HG03159 (cell line): ENCODE data around the gene DCDC2.
"Not testable (repeated sequence)": the region's sequence is repeated elsewhere in the genome, so short reads cannot be mapped to it uniquely, and the experiment has no call there.

Experiments
- ATAC-seq: cut with Tn5 transposase; IDR thresholded peaks from one replicate; pipeline ENCODE4 v1.9.1; 2021; ENCODE audit warnings: mild to moderate bottlenecking, moderate library complexity; ENCODE audit not compliant: unreplicated experiment

DCDC2 gene

GRCh38 chr6:24272553-24272952 lies 85.3 kb downstream of the DCDC2 start:
- no peak for ATAC-seq

- ATAC-seq = no peak
Measured at GRCh38 chr6:24272148-24272547, 85.7 kb downstream of the DCDC2 start.

- no peak for ATAC-seq
Measured at GRCh38 chr6:24270011-24270410, 87.8 kb downstream of the DCDC2 start.

- ATAC-seq = not testable (repeated sequence)
Measured at GRCh38 chr6:24258214-24258613, 99.6 kb downstream of the DCDC2 start.

- ATAC-seq = no peak
Measured at GRCh38 chr6:24257282-24257681, 100.6 kb downstream of the DCDC2 start.

GRCh38 chr6:24255676-24256075 lies 102.2 kb downstream of the DCDC2 start:
- ATAC-seq = peak; percentile 93

DNA sequence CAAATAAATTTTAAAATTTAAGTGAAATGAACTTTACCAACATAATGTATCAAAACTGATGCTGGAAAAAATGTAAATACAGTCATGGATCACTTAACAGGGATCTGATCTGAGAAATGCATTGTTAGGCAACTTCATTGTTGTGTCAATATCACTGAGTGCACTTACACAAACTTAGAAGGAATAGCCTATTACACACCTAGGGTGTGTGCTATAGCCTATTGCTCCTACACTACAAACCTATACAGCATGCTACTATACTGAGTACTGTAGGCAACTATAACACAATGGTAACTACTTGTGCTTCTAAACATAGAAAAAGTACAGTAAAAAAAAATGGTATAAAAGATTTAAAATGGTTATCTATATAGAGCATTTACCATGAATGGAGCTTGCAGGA lies 104.5 kb downstream of the DCDC2 start:
- ATAC-seq = no peak

DNA sequence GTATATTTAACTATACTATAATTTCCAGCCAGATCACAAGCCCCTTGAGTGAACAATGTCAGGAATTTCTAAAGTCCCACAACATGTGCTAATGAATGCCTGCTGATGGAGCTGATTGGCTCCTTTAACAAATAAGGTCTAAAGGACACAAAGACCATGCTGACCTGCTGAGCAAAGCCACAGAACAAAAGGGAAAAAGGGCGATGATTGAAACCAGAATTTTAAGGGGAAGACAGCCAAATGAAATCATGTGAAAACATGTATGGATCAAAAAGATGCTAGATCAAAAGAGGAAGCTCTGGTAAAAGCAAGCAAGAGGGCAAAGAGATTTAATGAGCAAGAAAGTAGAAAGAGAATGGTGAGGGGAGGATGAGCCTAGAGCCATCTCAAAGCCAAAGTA lies 105.6 kb downstream of the DCDC2 start:
- ATAC-seq = no peak

DNA sequence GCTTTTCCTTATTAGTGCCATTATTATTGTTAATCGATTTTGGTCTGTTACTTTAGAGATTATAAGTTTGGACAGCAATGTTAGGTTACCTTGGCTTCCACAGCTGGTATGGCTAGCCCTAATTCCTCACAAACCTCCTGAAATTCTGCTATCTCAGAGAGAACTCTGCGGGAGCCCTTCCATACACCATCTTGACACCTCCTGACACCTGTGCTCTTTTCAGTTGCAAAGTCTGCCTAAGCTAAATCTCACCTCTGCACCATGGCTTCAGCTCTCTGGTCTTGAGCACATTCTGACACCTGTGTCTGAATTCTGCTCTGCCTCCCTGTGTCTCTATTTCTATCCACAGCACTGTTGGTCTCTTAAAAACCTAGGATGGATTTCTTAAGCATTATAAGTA lies 106.5 kb downstream of the DCDC2 start:
- ATAC-seq = no peak

GRCh38 chr6:24249926-24250325 lies 107.9 kb downstream of the DCDC2 start:
- no peak for ATAC-seq

- ATAC-seq = no peak
Measured at GRCh38 chr6:24245275-24245674, 112.6 kb downstream of the DCDC2 start.

DNA sequence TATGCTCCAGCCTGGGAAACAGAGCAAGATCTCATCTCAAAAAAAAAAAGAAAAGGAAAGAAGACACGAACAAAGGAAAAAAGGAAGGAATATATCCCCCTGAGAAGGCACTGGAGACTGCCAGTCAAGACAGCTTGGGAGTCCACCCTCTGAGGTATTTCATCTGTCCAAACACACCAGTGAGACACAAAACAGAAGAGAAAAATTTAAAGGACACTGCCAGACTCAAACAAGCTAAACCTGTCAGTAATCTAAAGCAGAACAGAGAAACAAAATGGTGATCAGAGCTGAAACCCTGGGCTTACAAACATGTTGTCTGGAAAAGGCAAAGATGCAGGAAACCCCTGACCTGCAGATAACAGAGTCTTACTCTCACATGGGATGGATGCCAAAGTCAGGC lies 114.9 kb downstream of the DCDC2 start:
- no peak for ATAC-seq

GRCh38 chr6:24241779-24242178 lies 116.1 kb downstream of the DCDC2 start:
- not testable (repeated sequence) for ATAC-seq

DNA sequence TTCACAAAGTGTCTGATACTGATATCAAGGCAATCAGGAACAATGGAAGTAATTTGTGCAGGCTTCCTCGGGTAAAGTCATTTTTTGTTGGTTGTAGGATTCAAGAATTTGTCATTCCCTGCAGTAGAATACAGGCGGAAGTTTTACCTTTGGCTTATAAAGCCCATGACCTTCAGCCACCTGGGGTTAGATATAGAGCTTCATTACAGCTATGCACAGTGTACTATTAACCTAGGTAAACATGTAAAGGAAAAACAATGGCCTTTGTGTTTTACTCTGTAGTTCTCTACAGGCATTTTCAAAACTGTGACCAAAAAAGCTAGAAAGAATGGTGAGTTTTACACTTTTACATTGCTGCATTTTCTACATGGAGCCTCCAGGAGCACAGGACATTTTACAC lies 116.9 kb downstream of the DCDC2 start:
- no peak for ATAC-seq

DNA sequence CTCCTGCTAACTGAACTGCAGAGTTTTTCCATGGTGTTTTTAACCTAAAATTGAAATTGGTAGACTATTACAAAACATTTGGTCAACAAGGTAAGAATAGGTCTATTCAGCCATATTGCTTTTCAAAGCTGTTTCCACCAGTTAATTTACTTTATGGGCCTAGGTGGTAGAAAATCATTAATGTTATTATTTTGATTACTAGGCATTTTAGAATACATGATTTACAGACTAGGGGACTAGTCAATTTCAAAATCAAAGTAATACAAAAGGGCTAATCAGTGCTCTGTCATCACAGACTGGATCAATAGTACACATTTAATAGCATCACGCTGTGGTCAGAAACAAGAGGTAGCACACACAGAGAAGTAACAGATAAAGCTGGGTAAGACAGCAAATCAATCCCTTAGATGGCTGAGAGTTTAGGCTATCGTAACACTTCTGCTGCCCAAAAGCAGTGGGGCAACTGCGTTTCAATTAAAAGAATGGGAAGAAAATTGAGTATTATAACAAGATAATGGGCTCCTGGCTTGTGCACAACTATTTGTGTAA lies 117.4 kb downstream of the DCDC2 start:
- ATAC-seq = no peak

- no peak for ATAC-seq
Measured at GRCh38 chr6:24238700-24239099, 119.2 kb downstream of the DCDC2 start.

GRCh38 chr6:24236779-24237178 lies 121.1 kb downstream of the DCDC2 start:
- not testable (repeated sequence) for ATAC-seq

GRCh38 chr6:24233813-24234442 lies 123.9 kb downstream of the DCDC2 start:
- ATAC-seq = no peak

DNA sequence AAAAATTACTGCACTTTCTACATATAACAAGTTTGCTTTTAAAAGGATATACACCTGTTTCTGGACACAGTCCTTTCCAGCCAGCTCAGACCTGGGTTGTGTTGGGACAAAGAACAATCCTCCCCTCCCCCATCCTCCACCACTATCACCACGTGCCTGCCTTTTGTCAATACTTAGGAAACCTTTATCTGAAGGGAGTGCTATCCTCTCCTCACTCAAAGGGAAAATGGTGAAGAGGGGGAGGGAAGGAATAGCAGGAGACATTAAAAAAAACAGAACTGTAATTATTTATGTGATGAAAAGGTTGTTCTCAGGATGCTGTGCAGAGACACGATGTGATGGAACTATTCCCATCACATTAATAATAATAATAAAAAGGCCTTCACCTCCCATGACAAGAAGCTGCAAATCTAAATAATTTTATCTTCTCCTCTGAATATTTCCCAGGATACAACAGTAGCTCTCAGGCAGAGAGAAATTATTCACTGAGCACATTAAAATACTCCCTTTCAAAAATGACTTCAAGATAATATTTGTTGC lies 126.4 kb downstream of the DCDC2 start:
- ATAC-seq = no peak

DNA sequence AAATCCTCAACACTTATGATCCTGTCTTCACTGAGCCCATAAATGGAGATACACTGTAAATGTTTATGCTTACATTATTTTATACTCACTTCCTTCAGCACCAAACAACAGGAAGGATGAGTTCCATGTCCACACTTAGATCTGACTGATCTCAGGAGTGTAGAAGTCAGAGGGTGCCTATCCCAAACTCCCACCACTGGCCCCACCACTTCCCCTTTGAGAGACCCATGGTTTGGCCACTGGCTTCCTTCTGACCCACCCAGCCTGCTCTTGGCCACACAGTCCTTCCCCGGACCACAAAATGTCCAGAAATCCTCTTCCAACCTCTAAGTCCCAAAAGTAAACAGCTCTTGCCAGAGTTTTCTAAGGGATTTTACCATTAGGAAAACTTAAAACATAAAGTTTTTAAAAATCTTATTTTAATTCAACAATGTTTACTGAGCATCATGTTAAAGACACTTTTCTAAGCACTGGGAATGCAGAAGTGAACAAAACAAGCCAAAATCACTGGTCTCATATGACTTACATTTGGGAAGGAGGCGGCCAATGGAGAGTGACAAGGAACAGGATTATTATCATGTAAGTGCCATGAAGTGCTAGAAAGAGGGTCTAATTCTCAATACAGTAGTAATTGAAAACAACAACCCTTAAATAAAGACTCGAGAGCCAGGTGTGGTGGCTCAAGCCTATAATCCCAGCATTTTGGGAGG lies 128.0 kb downstream of the DCDC2 start:
- no peak for ATAC-seq

- no peak for ATAC-seq
Measured at GRCh38 chr6:24228681-24229255, 129.1 kb downstream of the DCDC2 start.

DNA sequence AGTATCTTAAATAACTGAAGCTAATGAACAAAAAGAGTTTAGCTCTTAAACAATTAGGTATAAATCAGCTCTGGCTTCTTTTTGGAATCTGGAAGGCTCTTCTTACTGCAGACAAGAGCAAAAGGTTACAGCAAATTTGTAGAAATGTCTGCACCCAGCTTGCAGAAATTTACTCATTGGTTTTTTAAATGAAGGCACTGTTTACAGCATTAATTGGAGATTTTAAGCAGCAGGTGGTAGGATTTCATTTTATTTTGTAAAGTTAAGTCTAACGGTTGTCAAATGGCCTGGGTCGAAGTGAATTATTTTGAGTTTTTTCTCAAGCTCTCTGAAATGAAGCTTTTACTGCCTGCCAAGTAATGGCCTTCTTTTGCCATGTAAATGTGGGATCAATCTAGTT lies 129.7 kb downstream of the DCDC2 start:
- ATAC-seq = no peak
